GOT3 (cell line): ENCODE measurements around the gene AAR2.

Experiments used
- DNase-seq: peaks from one replicate; lab custom pipeline; 2025; ENCODE audit warnings: mixed read lengths; lab: John Stamatoyannopoulos, UW

AAR2 gene

DNA sequence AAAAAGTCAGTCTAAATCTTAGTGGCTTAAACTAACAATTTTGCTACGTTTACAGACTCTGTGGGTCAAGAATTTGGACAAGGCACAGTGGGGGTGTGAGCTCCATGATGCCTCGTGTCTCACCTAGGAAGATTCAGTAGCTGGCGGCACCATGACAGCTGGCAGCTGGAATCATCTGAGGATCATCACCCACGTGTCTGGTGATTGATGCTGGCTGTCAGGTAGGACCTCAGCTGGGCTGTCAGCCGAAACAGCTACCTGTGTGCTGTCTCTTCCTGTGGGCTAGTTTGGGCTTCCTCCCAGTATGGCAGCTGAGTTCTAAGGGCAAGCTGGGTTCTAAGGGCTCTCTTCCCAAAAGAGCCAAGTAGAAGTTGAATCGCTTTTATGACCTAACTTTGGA lies 43.5 kb downstream of the AAR2 start:
- no peak for DNase-seq

DNA sequence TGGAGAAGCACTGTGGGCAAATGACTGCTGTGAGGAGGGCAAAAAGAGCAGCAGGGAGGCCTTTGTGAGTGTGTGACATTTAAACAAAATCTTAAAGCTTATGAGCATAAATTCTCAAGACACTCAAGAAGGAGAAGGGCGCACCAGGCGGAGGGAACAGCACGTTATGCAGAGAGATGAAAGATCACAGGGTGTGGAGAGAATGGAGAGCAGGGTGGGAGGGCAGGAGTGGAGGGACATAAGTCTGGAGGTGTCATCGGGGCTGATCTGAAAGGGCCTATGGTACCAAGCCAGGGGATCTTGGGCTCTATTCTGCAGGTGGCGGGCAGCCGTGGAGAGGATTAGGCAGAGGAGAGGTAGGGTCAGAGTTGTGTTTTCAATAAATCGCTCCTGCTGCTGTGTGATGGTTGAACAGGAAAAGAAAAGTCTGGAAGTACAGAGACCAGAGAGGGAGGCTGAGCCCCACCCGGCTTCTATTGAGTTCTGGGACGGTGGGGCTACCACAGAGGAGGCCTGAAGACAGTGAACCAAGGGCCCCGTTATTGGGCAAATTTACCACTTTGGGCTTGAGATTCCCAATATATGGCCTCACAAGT lies 45.6 kb downstream of the AAR2 start:
- no peak for DNase-seq

DNA sequence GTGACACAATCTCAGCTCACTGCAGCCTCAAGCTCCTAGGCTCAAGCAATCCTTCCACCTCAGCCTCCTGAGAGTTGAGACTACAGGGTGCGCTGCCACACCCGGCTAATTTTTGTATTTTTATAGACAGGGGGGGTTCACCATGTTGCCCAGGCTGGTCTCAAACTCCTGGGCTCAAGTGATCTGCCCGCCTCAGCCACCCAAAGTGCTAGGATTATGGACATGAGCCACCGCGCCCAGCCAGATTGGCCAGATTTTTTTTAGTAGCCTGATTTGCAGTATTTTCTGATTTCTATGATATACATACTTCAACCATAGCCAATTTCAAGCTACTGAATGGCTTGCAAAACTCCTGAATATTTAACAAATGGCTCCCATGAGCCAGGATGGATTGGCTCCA lies 48.5 kb downstream of the AAR2 start:
- no peak for DNase-seq

DNA sequence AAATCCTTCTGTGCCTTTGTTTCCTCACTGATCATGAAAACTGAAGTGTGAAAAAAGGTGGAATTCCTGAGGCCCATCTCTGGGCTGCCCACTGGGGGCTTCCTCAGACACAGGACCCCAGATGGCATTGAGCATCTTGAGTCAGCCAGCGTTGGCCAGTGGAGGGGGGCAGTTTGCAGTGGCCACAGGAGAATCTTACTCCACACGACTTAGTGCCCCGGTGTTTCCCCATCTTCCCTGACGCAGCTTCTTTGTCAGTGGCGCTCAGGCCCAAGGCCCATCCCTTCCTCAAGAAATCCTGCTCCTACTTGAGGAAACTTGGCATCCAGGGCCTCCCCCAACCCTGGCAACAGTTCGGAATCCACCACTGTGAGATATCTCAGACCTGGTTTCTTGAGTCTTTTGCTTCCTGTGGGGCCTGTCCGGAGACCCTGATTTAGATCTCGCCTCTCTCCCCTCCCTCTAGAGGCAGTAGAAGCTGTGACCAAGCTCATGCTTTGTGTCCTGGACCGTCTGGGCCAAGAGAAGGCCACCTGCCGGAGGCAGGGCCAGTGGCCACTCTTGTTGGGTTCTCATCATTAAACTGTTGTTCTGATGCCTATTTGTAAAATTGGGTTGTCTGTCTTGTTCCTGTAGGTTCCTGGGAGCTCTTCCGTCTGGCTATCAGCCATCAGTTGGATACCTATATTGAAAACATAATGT lies 49.6 kb downstream of the AAR2 start:
- DNase-seq: no peak

DNA sequence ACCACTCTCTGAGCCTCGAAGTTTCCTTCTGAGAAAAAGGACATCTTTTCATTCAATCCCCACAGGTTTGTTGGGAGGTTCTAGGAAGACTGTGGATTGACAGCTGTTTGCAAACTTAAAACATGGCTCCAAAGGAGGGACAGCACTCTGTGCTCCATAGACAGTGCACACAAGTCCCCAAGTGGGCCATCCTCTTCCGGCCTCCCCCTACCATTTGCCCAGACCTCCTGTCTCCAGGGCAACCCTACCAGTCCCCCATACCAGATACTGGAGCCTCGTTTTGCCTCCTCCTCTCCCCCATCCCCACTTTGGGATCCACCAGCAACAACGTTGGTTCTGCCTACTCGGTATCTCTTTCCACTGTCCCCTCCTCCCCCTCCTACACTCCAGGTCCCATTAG lies 61.4 kb downstream of the AAR2 start:
- no peak for DNase-seq

DNA sequence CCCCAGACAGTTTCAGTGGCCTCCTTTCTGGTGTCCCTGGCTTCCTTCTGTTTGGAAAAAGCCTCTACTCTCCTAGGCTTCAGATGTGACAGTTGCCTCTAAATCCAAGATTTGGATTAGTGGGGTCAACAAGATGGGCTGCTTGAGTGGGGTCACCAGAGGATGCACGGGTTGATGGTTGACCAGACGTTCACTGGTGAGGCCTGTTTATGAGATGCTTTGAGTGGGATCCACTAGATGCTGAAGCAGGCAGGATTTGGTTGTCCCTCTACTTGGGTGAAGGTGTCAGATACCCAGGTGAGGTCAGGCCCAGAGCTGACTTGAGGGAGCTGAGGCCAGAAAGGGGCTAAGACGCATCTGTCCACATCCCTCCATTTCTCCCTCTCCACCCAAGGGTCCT lies 61.8 kb downstream of the AAR2 start:
- DNase-seq: no peak

DNA sequence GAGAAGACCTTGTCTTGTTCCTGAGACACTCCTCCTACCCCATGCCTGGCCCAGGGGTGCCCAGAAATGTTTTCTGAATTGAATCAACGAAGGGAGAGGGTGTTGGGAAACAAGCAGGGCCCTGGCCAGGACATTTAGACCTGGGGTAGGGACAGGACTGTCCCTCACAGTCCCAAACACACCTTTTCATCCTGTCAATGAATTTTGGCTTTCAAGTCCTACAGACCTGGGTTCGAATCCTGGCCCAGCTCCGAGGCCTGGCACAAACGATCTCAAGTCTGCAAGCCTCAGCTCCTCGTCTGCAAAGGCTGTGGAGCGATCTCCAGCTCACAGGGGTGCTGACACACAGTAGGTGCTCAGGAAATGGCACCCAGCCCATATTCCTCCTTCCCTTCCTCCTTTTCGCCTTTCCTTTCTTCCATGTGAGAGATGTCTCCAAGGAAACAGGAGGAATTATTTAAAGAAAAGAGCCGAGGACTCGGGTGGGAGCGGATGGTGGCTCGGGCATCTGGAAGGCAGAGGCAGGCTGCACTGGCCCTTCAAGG lies 62.6 kb downstream of the AAR2 start:
- DNase-seq: no peak

DNA sequence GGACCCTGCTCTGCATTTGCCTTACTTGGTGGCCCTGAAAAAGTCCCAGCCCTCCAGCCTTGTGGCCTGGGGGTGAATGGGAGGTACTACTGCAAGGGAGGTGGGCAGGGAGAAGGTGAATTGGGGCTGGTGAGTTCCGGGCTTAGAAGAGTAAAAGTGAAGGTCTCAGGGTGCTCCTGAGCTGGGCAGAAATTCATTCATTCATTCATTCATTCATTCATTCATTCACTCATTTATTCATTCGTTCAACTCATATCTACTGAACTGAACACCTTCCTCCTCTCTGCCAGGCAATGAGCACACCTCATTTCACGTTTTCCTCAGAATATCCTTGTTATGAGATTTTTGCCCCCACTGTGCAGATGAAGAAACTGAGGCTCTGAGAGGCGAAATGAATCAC lies 63.2 kb downstream of the AAR2 start:
- DNase-seq: no peak

DNA sequence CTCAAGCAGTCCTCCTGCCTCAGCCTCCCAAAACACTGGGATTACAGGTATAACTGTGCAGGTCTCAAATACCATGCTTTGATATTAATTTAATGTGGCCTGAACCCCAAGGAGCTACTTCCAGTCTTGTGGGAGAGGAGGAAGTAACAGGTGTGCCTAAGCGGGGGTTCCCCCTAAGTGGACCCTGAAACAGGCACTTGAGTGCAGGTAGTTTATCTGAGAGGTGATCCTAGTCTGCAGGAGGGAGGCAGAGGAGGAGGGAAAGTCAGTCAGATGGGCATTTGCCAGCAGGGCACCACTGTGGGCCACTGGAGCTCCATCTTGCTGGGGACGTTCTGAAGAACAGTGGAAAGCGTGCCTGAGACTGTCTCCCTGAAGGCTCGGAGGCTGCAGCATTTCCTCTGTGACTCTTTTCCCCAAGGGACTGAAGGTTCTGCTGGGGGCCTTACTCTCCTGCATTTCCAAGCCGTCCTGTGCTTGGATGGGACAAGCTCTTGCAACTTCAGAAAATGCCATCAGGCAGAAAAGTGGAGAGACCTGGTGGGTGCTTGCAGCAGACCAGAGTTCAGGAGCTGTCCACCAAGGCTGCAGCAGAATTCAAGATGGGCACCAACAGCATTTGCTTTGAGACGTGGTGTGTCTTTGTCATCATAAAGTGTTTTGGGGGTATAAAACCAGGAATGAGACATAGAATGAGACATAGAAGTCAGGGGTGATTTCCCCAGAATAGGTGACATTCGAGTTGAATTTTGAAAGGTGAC lies 65.3 kb downstream of the AAR2 start:
- no peak for DNase-seq

DNA sequence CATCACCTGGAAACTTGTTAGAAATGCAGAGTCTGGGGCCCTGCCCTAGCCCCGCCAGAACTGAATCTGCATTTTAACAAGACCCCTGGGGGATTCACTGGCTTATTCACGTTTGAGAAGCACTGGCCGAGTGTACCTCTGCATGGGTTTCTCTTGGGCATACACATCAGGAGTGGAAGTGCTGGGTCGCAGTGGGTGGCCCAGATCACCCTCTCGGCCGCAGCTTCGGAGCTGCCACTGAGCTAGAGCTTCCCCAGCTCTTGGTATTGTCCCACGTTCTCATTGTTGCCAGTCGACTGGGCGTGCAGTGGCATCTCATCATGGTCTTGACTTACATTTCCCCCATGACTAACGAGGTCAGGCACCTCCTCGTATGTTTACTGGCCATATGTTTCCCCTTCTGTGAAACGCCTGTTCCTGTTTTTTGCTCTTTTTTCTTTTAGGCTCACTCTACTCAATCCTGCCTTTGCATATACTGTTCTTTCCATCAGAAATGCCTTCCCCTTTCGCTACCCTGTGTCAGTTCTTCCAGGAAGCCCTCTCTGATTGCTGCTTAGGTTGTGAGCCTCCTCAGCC lies 66.8 kb downstream of the AAR2 start:
- no peak for DNase-seq

DNA sequence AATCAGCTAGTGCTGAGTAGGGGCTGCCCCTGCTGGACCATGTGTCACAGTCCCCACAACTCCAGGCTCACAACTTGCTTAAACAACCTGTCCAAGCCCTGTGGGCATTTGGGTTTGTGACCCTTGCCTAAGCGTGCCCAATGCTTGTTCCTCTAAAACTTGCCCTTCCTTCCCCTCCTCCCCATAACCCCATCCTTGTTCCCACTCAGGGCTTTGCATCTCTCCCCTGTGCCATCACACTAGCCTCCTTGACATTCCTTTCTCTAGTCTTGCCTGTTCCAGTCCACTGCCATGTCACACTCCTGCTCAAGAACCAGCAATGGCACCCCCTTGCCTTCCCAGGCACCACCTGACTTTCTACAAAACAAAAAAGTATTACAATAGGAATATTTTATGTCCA lies 67.6 kb downstream of the AAR2 start:
- no peak for DNase-seq

DNA sequence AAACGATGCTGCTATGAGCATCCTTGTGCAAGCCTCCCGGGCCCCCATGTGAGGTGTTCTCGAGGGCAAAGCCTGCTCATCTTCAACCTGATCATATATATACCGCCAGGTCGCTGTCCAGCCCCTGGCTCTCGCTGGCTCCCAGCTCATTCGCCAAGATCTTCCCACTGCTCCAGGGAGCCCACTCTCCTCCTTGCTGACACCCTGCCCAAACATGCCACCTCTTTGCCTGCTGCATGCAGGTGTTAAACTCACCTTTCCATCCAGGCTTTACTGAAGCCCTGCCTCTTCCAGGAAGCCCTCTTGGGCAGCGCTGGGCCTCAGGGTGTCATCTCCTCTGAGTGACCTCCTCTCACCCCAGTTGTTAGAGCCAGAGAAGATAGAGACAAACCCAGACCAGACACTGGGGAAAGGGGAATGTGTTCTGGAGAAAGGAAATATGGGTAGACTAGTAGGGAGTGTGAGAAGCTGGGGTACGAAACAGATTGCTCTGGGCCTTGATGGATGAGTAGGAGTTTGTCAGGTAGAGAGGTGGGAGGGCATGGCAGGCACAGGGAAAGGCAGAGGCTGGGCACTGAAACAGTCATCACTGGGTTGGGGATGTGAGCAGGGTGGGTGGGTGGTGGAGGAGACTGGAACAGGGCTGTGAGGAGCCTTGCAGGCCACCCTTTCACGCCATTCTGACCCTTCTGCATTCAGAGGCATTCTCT lies 68.7 kb downstream of the AAR2 start:
- no peak for DNase-seq

DNA sequence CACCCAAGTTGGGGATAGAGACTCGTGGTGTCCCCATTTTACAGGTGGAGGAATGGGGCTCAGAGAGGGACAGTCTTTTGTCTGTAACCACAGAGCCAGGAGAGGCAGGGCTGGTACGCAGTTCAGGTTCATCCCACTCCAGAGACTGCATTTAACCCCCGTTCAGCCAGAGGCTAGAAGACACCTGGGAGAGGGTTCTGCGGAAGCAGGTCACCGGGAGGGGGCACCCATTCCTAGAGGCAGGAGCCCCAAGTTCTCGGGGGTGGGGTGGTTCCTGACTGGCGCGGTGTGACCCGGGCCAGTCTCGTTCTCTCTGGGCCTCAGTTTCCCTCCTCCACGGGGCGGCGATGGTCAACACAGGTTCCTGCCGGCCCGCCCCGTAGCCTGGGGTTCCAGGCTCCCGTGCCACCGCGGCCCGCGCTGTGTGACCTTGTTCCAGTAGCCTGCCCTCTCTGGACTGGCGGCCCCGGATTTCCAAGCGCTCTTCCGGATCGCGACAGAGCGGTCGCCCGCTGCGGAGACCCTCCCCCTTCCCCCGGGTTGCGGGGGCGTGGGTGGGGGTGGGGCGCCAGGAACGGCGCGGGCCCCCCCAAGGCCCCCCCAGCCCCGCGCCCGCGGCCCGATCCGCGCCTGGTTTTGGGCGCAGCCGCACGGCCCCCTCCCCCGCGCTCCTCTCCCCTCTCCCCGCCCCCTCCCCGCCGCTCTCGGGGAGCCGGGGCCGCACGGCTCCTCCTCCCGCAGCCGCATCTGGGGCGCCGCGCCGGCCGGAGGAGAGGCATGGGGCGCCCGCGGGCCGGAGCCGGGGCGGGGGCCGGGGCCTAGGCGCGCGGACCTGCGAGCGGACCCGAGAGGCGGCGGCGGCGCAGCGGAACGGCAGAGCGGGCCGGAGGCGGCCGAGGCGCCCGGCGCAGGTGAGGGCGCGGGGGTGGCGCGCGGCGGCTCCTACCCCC lies 69.6 kb downstream of the AAR2 start, which contains the start of gene DLGAP4:
Gene DLGAP4 (plus strand): TSS at position 738 of the 950 bp plus-strand sequence. CDS start 125,379 bp downstream, outside the sequence.
- no peak for DNase-seq
